ENCODE measurements around the gene DYNC1LI1.
"Not testable (repeated sequence)": the region's sequence is repeated elsewhere in the genome, so short reads cannot be mapped to it uniquely, and the experiment has no call there.

The DYNC1LI1 gene

GRCh38 chr3:32578669-32579068 is 8.0 kb upstream of the DYNC1LI1 start:
- DNase-seq: not testable (repeated sequence)

GRCh38 chr3:32577581-32578556 is 7.2 kb upstream of the DYNC1LI1 start:
- DNase-seq: no peak

DNA sequence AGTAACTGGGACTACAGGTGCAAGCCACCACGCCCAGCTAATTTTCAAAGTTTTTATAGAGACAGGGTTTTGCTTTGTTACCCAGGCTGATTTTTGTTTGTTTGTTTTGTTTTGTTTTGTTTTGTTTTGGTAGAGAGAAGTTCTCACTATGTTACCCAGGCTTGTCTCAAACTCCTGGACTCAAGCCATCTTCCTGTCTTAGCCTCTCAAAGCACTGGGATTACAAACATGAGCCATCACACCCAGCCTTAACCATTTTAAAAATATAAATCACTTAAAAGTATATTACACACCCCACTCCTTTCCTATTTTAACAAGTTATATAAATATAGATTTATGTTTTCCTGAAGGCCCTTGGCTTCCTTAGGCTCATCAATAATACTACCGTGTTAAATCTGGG is 6.5 kb upstream of the DYNC1LI1 start:
- no peak for DNase-seq

DNA sequence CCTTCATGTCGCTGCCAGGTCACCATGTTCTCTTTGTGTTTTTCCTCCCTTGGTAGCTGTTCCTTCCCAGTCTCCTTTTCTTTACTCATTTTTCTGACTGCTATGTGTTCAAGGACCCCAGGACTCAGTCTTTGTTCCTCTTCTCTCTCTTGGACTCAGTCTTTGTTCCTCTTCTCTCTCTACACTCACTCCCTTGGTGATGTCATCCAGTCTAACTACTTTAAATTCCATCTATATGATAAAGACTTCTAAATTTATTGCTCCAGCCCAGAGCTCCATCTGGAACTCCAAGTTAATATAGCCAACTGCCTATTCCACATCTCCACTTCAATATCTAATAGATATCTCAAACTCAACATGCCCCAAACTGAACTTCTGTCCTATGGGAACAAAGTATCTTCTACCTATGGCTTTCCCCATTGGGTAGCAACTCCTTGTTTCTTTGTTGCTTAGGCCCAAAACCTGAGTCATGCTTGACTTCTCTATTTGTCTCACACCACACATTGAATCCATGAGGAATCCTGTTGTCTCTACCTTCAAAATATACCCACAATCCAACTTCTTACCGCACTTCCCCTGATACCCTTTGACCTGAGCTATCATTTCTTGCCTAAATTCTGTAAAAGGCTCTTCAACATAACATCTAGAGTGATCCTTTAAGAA is 4.9 kb upstream of the DYNC1LI1 start:
- DNase-seq: no peak

DNA sequence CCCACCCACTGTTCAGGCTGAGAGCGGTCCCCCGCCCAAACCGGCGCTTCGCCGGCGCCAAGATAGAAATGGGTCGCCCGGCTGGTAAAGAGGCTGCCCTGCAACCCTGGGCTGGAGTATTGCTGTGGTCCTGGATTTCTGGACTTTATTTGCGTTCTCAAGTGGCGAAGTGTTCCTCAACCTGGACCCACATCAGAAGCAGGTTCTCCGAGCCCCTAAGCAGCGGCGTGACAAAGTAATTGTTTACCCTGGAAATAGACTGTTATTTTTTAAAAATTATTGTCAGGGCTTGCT is 481 bp upstream of the DYNC1LI1 start:
- DNase-seq: no peak

DNA sequence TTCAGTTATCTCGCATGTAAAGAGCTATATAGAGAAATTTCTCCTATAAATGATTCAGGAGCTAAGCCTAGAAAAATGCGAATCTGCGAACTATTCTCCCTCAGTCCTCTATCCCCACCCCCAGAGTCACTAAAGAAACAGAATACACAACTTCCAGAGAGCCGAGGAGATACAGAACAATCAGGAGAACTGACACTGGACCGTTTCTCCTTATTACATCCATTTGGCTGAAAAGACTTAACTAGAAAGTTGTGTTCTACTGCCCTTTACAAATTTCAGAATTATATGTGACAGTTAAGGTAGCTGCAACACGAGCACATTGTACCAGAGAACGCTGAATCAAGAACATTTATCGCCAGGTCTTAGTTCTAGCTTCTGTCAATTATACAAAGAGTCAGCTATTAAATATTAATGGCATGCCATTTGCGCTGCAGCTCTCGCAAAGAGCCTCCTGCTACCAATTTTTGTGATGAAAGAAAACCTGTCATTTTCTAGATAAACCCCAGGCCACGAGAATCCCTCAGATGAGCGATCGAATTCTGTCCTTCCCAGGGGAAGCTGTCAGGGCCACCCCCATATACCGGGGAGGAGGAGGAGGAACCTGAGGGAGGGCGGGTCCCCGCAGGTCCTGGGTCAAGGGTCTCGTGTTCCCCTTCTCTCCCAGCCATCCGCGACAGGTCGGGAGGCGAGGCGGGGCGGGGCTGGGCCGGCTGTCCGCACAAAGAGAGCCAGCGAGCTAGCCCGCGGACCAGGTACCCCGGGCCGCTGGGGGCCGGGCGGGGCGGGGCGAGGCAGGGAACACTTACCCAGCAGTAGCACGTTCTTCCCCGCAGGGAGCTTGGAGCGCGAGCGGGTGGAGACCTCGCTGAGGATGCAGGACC is 878 bp downstream of the DYNC1LI1 start:
- no peak for DNase-seq

DNA sequence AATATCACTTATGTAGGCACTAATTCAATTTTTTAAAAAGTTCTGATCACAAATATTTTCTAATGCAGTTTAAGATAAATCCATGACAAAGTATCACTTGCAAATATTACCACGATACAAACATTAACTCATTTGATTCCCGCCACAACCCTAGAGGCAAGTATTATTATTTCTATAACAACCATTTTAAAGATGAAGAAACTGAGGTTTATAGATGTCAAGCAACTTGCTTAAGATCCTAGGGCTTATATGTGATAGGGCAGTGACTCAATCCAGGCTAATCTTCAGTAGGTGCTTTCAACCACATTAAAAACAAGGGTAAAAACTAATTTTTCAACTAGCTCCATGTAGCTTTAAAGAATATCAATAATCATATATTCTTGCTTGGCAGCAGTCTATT is 1.7 kb downstream of the DYNC1LI1 start:
- DNase-seq: no peak

DNA sequence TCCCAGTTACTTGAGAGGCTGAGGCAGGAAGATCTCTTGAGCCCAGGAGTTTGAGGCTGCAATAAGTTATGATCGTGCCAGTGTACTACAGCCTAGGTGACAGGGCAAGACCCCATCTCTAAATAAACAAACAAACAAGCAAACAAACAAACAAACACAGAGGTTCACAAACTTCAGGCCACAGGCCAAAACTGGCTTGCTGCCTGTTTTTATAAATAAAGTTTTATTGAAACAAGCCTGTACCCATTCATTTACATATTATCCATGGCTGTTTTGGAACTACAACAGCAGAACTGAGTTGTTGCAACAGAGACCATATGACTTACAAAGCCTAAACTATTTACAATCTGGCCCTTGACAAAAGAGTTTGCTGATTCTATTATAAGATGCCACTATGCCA is 6.5 kb downstream of the DYNC1LI1 start:
- no peak for DNase-seq

DNA sequence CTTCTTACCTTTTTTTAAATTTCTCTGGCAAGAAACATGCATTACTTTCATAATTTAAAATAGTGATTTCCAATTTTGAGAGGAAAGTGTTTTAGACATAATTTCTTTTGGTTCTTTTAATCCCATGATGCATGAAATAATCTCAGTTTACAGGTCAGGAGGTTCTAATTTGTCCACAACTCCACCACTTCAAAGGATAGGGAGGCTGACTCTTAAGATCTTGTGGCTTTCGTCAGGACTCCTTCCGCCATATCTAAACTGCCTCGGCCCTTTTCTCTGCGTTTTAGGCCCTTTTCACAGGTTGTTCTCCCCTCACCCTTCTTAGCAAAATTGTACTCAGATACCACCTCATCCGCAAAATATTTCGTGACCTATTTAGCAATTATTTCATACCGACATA is 8.0 kb downstream of the DYNC1LI1 start:
- DNase-seq: no peak

DNA sequence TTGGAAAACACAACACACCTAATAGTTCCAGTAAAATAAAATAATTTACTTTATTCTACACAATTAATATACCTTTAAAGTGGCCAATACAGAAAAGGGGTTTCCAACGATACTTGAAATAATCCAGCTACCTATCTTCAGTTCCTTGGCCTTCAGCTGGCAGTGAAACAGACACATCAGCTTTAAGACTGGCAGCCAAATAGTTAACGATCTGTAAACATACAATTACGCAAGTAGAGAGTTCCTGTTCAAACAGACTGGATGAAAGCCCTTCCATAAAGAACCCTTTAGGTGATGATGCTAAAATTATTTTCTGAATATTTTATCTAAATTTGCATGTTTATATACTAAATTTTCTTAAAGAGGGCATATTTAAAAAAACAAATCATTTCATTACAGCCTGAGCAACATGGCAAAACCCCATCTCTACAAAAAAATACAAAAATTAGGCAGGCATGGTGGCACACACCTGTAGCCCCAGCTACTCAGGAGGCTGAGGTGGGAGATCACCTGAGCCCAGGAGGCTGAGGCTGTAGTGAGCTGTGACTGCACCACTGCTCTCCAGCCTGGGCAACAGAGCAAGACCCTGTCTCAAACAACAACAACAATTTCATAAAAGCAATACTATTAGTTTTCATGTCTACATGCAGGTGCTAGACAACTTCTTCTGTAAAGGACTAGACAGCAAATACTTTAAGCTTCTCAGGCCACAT is 12.9 kb downstream of the DYNC1LI1 start:
- DNase-seq: peak; percentile 44

- no peak for DNase-seq
Measured at GRCh38 chr3:32556332-32556731, 14.3 kb downstream of the DYNC1LI1 start.

- no peak for DNase-seq
Measured at GRCh38 chr3:32553973-32554372, 16.7 kb downstream of the DYNC1LI1 start.

GRCh38 chr3:32553459-32553858 is 17.2 kb downstream of the DYNC1LI1 start:
- no peak for DNase-seq

GRCh38 chr3:32552013-32552412 is 18.6 kb downstream of the DYNC1LI1 start:
- no peak for DNase-seq

DNA sequence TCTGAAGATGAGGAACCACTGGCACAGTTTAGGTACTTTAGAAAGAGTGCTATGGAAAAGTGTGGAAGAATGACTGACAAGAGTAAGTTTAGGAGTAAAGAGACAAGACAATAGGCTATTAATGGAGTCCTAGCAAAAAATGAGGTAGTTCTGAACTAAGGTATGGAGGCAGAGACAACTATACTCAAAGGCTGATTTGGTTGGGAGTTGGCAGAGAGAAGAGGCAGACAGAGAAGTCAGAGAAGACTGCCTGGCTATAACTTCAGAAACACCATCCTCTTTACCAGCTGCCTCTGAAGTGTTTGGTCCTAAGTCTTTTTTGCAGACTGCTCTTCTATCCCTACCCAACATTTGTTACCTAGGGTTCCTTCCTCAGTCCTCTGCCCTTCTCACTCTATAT is 19.2 kb downstream of the DYNC1LI1 start:
- DNase-seq: no peak

DNA sequence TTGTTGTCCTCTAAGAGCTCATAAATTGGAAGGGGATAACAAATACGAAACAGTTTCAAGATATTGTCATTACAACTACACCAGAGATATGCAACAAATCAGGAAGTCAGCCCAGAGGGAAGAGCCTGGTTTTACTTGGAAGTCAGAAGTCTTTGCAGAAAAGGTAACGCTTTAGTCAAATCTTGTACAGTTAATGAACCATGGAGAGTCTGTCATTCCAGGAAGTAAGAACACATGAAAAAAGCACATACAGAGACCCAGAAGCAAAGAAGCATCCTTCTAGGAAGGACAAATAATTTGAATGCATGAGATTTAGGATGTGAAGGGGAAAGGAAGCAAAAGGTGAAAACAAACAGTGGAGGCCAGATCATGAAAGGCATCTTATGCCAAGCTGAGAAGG is 19.6 kb downstream of the DYNC1LI1 start:
- DNase-seq: no peak

DNA sequence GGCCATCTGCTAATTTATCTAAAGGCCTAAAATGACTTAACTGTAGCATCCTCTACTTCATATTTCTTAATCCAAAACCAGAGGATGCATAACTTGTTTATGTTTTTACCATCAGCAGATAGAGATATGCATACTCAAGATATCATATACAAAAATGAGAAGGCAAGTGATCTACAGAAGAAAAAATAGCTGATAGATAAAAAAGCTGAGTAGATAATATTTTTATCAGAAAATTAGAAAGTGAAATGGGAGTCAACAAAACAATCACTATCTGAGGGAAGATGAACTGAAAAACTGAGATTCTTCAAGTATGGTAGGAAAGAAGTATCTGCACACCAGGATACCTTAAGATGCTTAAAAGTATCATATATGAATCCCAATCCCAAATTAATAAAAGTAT is 25.4 kb downstream of the DYNC1LI1 start:
- DNase-seq: no peak

DNA sequence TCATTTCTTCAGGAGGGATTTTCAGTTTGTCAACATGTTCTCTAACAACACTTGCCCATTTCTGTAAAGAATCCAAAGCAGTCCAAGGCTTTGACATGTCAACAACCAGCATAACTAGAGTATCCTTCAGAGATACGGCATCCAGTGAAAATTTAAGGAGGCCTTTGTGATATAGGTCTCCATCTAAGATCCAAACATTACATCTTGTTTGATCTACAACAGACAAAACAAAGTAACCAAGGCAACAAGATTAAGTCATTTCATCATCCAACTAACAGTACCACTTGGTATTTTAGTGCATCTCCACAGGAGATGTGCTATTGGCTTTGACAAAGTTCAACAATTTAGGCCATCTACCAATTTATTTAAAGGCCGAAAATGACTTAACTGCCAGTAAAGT is 25.8 kb downstream of the DYNC1LI1 start:
- no peak for DNase-seq

DNA sequence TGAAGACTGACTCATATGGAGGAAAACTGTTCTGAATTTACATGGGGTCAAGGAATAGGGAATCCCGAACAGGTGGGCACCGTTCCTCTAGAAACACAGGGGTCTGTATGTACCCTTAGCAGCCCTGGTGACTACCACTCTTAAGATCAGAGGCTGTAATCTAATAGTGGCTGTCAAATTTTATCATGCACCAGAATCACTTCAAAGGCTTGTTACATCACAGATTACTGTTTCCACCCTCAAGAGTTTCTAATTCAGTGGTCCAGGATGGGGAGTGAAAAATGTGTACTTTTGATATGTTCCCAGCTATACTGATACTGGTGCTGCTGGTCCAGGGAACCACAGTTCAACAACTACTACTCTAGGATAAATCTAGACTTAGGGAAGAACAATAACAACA is 27.9 kb downstream of the DYNC1LI1 start:
- no peak for DNase-seq

GRCh38 chr3:32540899-32541298 is 29.8 kb downstream of the DYNC1LI1 start:
- DNase-seq: no peak

DNA sequence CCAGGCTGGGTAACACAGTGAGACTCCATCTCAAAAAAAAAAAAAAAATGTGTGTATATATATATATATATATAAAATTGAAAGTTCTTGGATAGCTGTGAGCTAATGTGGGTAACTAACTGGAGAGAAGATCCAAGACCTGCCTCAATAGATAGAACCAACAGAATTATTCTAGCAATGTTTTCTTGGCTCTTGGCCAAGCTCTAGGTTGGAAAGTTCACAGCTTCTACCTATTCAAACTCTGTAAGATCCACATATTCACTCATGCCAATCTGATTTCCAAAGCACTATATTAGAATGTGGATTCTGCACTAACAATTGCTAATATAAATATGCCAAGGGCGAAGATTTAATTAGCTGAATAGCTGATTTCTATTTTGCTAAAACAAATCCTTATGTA is 38.2 kb downstream of the DYNC1LI1 start:
- DNase-seq: no peak

GRCh38 chr3:32531010-32531647 is 39.5 kb downstream of the DYNC1LI1 start:
- DNase-seq: no peak

Measured in NCI-H1092 (cell line).